ENCODE measurements around the gene SAT2. TPM values are rescaled to one million over a fixed set of nuclear protein-coding genes. Genes with fewer than 3 reads are reported as not detected.

Gene SAT2
- total RNA-seq, 1 experiment from 2014 or later: 45.5 TPM

DNA sequence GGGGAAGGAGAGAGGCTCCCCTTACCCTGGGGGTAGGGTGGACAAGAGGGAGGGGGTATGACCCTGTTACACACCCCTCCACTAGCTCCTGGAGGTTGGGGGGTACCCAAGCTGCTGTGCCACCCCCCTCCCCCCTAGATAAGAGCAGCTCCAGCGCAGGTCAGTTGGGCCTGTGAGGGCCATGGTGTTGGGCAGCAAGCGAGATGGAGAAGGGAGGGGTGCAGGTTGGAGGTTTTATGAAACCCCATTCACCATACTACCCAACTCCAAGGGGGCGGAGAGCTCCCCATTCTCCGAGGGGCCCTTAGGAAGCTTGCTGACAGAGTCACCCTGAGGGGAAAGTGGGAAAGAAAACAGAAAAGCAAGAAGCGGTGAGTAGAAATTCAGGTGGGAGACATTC, 36.0 kb downstream of the SAT2 start:
- Histone ChIP-seq H3K4me3 (ENCODE audit: insufficient read depth, low read depth, low read length) (no peak overlapping the region), H3K36me3 (replicated peaks; ENCODE audit: control insufficient read depth, insufficient read depth, low read length) (peaks cover 28% of the 10 kb centered on the region), H3K27me3 (ENCODE audit: control insufficient read depth, insufficient read depth, low read length) (no peaks in the 10 kb centered on the region)
- DNase-seq: peak; percentile 30

DNA sequence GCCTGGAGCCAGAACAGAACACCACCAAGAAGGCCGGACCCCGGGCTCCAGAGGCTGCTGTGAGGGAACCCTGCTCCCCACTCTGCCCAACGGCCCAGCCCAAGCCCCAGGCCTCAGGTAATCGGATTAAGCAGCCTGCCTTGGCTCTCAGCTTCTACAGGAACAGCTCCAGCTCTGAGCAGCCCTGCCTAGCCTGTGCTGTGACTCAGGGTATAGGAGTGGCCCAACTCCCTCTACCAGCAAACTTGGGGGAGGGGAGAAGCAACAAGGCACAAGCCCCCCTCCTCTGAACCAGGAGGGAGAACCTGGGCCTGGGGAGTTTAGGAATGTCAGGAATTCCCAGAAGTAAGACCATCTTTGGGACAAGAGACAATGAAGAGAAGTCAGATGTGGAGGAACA, 36.9 kb downstream of the SAT2 start:
- H3K27me3 ChIP-seq (ENCODE audit: control insufficient read depth, insufficient read depth, low read length): no peaks in the 10 kb centered on the region
- peaks cover 26% of the 10 kb centered on the region for H3K36me3 ChIP-seq (replicated peaks; ENCODE audit: control insufficient read depth, insufficient read depth, low read length)
- peak; percentile 86 for DNase-seq
- H3K4me3 ChIP-seq (ENCODE audit: insufficient read depth, low read depth, low read length): no peak overlapping the region

DNA sequence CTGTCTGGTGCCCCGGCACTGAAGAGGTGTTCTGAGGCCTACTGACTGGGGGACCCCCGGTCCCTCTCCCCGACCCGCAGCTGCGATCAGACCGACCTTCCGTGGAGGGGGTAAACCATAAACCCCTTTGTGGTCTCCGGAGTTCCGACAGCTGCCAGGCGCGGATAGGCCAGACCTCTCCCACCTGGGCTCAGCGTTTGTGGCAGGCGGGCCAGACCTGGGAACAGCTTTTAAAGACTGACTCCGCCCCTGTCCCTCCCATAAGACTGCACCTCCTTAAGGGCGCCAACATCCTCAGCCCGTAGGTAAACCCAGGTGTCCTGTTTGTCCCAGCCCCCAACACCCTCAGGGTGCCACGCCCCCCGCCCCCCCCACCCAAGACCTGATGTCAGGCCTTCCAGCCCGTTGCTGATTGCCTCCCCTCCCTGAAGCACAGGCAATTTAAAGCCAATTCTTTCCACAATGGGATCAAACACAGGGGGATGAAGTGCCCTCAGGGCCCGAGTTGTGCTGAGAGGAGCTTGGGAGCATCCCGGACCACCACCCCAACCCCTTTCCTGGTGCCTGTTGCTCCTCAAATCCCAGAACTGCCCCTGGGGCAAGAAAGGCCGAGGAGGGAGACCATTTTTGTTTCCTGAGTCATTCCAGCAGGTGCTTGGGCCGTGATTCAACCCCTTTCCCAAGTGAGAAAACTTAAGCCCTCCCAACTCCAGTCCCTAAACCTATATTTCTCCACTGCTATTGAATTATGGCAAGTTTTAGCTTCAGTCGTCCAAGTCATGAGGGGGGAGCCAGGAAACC, 37.5 kb downstream of the SAT2 start, which contains the start of gene SOX15:
TSS of gene SOX15 (minus strand) at position 204 of the 801 bp plus-strand sequence. CDS start 418 bp downstream, outside the sequence.
- no peaks in the 10 kb centered on the region for H3K27me3 ChIP-seq (ENCODE audit: control insufficient read depth, insufficient read depth, low read length)
- H3K4me3 ChIP-seq (ENCODE audit: insufficient read depth, low read depth, low read length): peak within 1 kb of the TSS; percentile 76
- DNase-seq: peak; percentile 82
- peaks cover 23% of the 10 kb centered on the region for H3K36me3 ChIP-seq (replicated peaks; ENCODE audit: control insufficient read depth, insufficient read depth, low read length)

DNA sequence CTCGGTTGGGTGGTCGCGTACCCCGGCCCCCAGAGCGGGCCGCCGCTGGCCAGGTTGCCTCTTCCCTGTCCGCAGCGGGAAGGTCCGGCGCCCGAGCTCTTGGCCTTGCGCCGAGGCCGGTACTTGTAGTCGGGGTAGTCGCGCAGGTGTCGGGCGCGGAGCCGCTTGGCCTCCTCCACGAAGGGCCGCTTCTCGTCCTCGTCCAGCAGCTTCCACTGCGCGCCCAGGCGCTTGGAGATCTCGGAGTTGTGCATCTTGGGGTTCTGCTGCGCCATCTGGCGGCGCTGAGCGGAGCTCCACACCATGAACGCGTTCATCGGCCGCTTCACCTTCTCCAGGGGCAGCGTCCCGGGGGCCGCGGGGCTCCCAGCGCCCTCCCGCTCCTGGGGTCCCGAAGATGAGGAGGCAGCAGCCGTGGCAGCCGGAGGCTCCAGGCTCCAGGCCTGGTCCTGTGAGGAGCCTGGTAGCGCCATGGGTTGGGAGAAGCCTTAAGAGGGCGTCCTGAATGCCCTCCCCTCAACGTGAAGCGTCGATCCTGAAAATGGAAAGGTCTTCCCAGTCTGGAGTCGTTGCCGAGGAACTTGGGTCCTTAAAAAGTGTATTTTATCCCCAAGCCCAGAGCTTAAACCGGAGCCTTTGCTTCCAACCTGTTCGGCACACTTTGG, 38.3 kb downstream of the SAT2 start:
- Histone ChIP-seq H3K4me3 (ENCODE audit: insufficient read depth, low read depth, low read length) (peak overlapping the region; percentile 76), H3K27me3 (ENCODE audit: control insufficient read depth, insufficient read depth, low read length) (no peaks in the 10 kb centered on the region), H3K36me3 (replicated peaks; ENCODE audit: control insufficient read depth, insufficient read depth, low read length) (peaks cover 19% of the 10 kb centered on the region)
- peak; percentile 96 for DNase-seq

DNA sequence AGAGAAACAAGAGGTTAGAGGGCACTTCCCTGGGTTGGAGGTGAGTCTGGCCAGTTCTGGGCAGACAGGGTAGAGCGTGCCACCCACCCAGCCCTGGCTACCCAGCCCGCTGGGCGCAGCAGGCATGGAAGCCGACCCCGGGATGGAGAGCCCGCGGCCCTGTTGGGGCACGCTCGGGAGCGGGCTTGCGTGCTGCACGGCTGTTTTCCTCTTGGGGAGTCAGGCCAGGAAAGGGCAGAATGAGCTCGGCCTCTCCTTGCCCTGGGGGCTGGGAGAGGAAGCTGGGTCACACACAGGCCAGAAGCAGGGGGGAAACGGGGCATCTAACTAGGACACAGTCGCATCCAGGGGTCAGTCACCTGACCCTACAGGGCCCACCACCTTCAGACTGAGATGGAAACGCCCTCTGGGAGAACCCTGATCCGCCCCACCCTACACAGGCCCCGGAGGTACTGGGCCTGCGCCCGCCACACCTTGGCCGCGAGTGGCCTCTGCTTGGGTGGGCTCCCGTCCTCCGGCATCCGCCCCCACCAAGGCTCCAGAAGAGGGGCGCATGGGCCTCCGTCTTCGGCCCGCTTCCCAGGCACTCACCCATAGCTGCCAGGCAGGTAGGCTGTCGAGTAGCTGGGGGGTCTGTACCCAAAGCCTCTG, 38.9 kb downstream of the SAT2 start:
- DNase-seq: no peak
- H3K36me3 ChIP-seq (replicated peaks; ENCODE audit: control insufficient read depth, insufficient read depth, low read length): peaks cover 12% of the 10 kb centered on the region

DNA sequence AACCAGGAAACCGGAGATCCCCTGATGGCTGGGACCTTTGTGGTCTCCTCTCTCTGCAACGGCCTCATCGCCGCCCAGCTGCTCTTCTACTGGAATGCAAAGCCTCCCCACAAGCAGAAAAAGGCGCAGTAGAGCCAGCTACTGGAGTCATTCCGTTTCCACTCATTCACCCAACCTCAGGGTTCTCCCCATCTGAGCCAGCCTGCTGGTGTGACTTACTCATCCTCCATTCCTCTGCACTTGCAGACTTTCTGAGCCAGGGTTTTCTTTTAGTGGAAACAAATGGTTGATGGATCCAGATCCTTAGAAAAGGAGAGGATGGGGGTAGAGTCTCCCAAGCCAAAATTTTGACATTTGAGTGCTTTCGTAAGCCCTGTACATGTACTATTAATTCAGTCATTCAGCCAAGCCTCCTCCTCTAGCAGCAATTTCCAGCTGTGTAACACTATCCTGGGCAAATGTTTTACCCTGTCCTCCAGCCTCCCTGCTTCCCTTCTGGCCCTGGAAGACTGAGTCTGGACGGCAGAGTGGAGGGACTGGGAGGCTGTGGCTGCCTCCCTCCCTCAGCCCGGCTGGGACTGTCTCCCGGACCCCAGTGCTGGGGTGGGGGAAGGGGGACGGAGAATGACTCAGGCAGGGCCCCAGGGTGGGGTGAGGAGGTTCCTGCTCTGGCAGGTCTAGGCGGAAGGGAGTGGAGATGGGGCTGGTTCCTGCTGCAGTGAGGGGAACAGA, 40.0 kb downstream of the SAT2 start:
- no peak overlapping the region for H3K4me3 ChIP-seq (ENCODE audit: insufficient read depth, low read depth, low read length)
- DNase-seq: no peak
- peaks cover 3% of the 10 kb centered on the region for H3K36me3 ChIP-seq (replicated peaks; ENCODE audit: control insufficient read depth, insufficient read depth, low read length)
- no peaks in the 10 kb centered on the region for H3K27me3 ChIP-seq (ENCODE audit: control insufficient read depth, insufficient read depth, low read length)

More for the DNA sequence above, 38.9 kb downstream of the SAT2 start:
- H3K4me3 ChIP-seq (ENCODE audit: insufficient read depth, low read depth, low read length): peak overlapping the region; percentile 76
- no peaks in the 10 kb centered on the region for H3K27me3 ChIP-seq (ENCODE audit: control insufficient read depth, insufficient read depth, low read length)

DNA sequence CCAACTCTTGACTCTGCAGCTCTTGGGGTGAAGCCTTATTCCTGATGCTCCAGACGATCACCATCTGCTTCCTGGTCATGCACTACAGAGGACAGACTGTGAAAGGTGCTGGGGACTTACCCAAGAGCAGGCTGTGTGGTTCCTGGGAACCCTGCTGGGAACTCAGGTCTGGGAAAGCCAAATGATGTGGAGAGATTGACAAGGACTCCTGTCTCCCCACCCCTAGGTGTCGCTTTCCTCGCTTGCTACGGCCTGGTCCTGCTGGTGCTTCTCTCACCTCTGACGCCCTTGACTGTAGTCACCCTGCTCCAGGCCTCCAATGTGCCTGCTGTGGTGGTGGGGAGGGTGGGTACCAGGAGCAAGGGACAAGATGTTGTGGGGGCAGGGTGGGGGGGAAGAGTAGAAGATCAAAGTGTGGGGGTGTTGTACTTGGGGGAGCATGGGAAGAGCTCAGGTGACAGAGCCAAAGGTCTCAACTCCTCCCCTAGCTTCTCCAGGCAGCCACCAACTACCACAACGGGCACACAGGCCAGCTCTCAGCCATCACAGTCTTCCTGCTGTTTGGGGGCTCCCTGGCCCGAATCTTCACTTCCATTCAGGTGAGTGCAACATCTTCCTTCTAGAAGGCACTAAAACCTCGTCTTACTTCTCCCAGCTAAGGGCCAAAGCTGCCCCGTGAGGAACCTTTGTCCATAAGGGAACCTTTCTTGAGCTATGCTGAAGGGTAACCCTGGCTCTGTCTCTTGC, 40.8 kb downstream of the SAT2 start:
- H3K27me3 ChIP-seq (ENCODE audit: control insufficient read depth, insufficient read depth, low read length): no peaks in the 10 kb centered on the region
- no peak overlapping the region for H3K4me3 ChIP-seq (ENCODE audit: insufficient read depth, low read depth, low read length)
- peak; percentile 67 for DNase-seq
- H3K36me3 ChIP-seq (replicated peaks; ENCODE audit: control insufficient read depth, insufficient read depth, low read length): peaks cover 5% of the 10 kb centered on the region

DNA sequence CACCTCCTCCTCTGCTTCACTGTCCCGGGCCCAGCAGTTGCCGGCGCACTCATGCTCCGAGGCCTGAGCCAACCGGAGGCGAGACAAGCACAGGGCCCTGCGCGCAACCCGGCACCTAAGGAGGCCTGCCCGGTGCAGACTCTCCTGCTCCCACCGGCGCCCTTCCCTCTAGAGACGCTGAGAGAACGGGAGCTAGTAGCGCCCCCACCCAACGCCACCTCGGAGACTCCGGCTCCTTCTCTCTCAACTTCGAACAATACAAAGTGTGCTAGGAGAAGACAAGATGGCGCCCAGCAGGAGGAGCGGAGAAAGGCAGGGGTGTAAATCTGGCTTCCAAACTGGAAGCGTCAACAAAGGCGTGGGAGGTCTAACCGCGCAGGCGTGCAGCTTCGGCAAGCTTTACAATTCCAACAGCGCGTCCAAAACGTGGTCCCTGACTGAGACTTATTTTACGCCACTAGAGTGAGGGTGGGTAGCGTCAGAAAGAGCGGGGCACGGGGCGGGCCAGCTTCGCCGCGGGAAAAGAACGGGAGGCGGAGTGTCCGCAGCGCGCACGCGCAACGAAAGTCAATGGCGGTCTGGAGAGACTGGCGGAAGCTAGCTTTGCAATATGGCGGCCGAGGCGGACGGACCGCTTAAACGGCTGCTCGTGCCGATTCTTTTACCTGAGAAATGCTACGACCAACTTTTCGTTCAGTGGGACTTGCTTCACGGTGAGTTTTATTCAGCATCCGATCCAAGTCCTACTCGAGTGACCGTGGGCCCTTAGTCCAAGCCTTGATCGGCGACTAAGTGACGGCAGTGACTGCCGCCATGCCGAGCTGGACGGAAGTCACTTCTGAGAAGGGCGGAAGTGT, 44.1 kb downstream of the SAT2 start, which contains the start of gene MPDU1:
TSS of gene MPDU1 (plus strand) at position 600 of the 857 bp plus-strand sequence. CDS start at position 611, 11 bp downstream.
- Histone ChIP-seq H3K27me3 (ENCODE audit: control insufficient read depth, insufficient read depth, low read length) (no peaks in the 10 kb centered on the region), H3K4me3 (ENCODE audit: insufficient read depth, low read depth, low read length) (peak within 1 kb of the TSS; percentile 70), H3K36me3 (replicated peaks; ENCODE audit: control insufficient read depth, insufficient read depth, low read length) (peaks cover 7% of the 10 kb centered on the region)
- DNase-seq: peak; percentile 95

DNA sequence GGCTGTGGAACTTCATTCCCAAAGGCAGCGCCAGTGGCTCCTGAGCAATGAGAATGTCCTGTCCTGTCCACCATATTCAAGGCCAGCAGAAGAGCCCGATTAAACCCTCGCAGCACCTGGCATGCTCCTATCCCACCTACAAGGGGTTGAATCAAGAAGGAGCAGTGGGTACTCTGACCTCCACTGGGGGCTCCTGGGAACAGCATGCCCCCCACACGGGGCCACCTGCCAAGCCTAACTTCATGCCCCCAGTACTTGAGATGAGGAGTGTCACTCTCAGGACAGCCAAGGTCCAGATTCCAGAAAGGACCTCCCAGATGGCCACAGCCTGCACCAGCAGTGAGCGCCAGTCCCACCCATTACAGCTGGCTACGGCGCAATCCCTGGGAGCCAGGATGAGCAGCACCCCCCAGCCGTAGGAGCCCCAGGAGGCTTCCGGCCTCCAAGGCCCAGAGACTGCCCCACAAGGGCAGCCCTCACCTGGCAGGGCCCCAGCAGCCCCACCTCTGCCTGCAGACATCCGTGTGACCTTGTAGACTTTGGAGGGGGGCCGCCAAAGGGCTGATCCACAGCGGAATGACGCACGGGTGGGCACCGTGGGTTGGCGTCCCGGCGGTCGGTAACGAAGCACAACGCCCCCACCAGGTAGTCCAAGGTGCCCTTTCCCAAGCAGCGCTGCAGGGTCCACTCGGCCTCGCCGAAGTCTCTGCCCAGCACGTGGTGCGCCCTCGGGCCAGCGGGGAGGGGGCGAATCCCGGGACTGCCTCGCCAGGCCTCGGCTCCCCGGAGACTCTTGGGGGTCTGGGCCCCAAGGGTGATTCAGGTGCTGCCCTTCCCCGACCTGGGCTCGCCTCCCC, 45.0 kb downstream of the SAT2 start:
- peak; percentile 78 for DNase-seq
- Histone ChIP-seq H3K27me3 (ENCODE audit: control insufficient read depth, insufficient read depth, low read length) (no peaks in the 10 kb centered on the region), H3K36me3 (replicated peaks; ENCODE audit: control insufficient read depth, insufficient read depth, low read length) (peaks cover 12% of the 10 kb centered on the region), H3K4me3 (ENCODE audit: insufficient read depth, low read depth, low read length) (peak overlapping the region; percentile 70)

DNA sequence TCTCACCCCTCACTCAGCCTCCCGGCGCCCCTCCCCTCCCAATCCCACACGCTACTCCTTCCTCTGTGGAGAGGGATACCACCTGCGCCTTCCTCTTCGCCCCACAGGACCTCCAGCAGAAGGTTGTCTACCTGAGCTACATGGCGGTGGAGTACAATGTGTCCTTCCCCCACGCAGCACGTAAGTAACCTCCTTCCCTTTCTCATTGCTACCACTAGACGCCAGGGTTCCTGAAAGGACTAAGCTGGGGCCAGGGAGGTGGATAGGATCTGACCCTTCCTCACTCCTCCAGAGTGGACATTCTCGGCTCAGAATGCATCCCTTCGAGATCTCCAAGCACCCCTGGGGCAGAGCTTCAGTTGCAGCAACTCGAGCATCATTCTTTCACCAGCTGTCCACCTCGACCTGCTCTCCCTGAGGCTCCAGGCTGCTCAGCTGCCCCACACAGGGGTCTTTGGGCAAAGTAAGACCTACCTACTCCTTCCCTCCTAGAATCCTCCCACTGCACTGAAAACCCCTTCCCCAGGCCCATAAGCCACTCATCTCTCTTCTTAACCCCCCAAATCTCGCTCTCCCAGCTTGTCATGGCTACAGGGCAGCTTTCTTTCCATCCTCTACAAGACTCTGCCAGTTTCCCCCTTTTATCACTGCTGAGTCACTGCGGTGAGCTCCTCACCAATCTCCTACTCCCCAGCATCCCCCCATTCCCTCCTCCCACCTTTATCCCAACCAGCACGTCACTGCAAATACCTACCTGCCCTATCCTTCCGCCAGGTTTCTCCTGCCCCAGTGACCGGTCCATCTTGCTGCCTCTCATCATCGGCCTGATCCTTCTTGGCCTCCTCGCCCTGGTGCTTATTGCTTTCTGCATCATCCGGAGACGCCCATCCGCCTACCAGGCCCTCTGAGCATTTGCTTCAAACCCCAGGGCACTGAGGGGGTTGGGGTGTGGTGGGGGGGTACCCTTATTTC, 46.7 kb downstream of the SAT2 start:
- peak; percentile 44 for DNase-seq
- H3K27me3 ChIP-seq (ENCODE audit: control insufficient read depth, insufficient read depth, low read length): no peaks in the 10 kb centered on the region
- no peak overlapping the region for H3K4me3 ChIP-seq (ENCODE audit: insufficient read depth, low read depth, low read length)
- H3K36me3 ChIP-seq (replicated peaks; ENCODE audit: control insufficient read depth, insufficient read depth, low read length): peaks cover 25% of the 10 kb centered on the region

DNA sequence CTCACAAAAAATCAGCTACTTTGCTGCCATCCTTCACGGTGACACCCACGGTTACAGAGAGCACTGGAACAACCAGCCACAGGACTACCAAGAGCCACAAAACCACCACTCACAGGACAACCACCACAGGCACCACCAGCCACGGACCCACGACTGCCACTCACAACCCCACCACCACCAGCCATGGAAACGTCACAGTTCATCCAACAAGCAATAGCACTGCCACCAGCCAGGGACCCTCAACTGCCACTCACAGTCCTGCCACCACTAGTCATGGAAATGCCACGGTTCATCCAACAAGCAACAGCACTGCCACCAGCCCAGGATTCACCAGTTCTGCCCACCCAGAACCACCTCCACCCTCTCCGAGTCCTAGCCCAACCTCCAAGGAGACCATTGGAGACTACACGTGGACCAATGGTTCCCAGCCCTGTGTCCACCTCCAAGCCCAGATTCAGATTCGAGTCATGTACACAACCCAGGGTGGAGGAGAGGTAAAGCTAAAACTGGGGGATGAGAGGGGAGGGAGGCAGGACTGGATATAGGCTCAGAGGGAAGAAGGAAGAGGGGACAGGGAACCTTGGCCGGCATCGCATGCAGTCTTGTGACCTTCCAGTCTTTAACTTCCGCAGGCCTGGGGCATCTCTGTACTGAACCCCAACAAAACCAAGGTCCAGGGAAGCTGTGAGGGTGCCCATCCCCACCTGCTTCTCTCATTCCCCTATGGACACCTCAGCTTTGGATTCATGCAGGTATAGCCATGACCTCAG, 47.6 kb downstream of the SAT2 start:
- peaks cover 34% of the 10 kb centered on the region for H3K36me3 ChIP-seq (replicated peaks; ENCODE audit: control insufficient read depth, insufficient read depth, low read length)
- H3K4me3 ChIP-seq (ENCODE audit: insufficient read depth, low read depth, low read length): no peak overlapping the region
- DNase-seq: no peak
- no peaks in the 10 kb centered on the region for H3K27me3 ChIP-seq (ENCODE audit: control insufficient read depth, insufficient read depth, low read length)
